ENCODE data around the gene DOK4. TPM values are rescaled to one million over a fixed set of nuclear protein-coding genes. Genes with fewer than 3 reads are reported as not detected.

Gene DOK4
- total RNA-seq: 17.6 and 23.7 TPM in 2 replicates

DNA sequence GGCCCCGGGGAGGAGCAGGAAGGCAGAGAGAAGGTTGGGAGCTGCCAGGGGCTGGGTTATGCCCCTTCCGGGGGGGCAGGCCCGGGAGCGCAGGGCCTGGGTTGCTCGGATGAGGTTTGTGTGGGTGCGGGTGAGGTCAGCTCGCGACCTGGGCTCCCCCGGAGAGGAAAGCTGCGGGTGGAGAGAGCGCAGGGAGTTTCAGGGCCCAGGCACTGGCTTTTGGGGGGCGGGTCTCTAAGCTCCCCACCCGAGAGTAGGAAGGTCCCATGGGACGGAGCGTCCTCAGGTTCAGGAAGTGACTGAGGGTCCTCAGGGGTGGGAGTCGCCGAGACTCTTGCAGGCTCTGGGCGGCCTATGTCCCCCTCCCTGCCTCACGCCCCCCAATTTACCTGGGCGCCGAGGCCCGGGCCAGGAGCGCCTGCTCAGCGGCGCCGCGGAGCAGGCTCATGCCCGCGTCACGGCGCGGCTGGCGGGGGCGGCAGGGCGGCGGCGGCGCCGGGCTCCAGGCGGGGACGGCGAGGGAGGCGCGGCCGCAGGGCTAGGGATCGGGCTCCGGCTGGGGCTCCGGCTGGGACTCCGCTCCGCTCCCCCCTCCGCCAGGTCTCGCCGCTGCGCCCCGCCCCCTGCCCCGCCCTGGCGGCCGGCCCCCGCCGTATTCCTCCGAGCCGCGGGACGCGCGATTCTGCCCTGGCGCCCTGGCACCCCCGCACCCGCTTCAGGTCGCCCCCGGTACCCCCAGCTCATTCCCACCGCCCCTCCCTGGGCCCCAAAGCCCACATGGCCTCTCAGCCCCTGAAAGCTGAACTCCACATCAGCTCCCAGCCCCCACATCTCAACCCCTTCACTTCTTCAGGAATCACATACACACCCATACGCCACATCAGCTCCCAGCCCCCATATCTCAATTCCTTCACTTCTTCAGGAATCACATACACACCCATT, at the start of gene DOK4:
TSS of gene DOK4 (minus strand) at position 578 of the 942 bp plus-strand sequence. CDS start 6,986 bp downstream, outside the sequence.
- FAIRE-seq (no peak), DNase-seq (ENCODE audit: low read depth) (peak; percentile 62)

DNA sequence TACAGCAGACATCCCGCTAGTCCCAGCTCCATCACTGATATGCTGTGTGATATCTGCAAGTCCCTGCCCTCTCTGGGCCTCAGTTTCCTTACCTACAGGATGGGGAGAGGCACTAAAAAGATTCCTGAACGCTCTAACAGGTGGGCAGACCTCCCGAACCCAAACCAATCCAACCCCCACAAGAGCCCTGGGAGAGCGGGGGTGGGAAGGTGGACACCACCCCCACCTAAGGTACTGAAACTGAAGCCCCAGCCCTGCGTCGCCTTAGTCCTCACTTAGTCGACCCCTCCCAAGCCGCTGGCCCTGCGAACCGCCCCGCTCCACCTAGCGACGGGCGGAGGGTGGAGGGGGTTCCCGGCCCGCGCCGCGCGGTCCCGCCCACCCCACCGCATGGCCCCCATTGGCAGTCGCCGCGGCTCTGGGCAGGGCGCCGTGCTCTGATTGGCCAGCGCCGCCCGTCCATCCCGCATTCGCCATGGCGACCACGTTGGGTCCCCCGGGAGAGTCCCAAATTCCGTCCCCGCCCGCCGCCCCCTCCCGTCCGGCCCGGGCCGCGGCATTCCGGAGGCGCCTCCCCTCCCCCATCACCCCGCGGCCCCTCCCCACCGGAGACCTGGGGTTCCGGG, 49.5 kb upstream of the DOK4 start:
- no peak for TF ChIP-seq CTCF (IDR thresholded peaks at IDR 0.05; ENCODE audit: insufficient read depth, low read length, severe bottlenecking)
- FAIRE-seq (no peak), DNase-seq (ENCODE audit: low read depth) (peak; percentile 74)
- Histone ChIP-seq H3K27me3 (ENCODE audit: control insufficient read depth, insufficient read depth, low read length) (no peaks in the 10 kb centered on the region), H3K36me3 (ENCODE audit: control insufficient read depth, insufficient read depth, low read length) (no peaks in the 10 kb centered on the region), H3K4me3 (ENCODE audit: low read depth, low read length) (peak overlapping the region; percentile 58)

More for the DNA sequence above, at the start of gene DOK4:
- Histone ChIP-seq H3K36me3 (ENCODE audit: control insufficient read depth, insufficient read depth, low read length) (no peaks in the 10 kb centered on the region), H3K27me3 (ENCODE audit: control insufficient read depth, insufficient read depth, low read length) (no peaks in the 10 kb centered on the region), H3K4me3 (ENCODE audit: low read depth, low read length) (peak within 1 kb of the TSS; percentile 64)
- no peak for TF ChIP-seq CTCF (IDR thresholded peaks at IDR 0.05; ENCODE audit: insufficient read depth, low read length, severe bottlenecking)

- DNase-seq (ENCODE audit: low read depth): no peak
- no peaks in the 10 kb centered on the region for H3K36me3 ChIP-seq (ENCODE audit: control insufficient read depth, insufficient read depth, low read length)
- H3K4me3 ChIP-seq (ENCODE audit: low read depth, low read length): peak overlapping the region; percentile 58
- no peaks in the 10 kb centered on the region for H3K27me3 ChIP-seq (ENCODE audit: control insufficient read depth, insufficient read depth, low read length)
- no peak for FAIRE-seq
- no peak for TF ChIP-seq CTCF (IDR thresholded peaks at IDR 0.05; ENCODE audit: insufficient read depth, low read length, severe bottlenecking)
These were observed 48.8 kb upstream of the DOK4 start for GRCh38 chr16:57534881-57535658.

GRCh38 chr16:57534337-57534880, 48.1 kb upstream of the DOK4 start:
- H3K36me3 ChIP-seq (ENCODE audit: control insufficient read depth, insufficient read depth, low read length): no peaks in the 10 kb centered on the region
- peak; percentile 50 for FAIRE-seq
- no peak overlapping the region for H3K4me3 ChIP-seq (ENCODE audit: low read depth, low read length)
- DNase-seq (ENCODE audit: low read depth): no peak
- TF ChIP-seq CTCF (IDR thresholded peaks at IDR 0.05; ENCODE audit: insufficient read depth, low read length, severe bottlenecking): no peak
- no peaks in the 10 kb centered on the region for H3K27me3 ChIP-seq (ENCODE audit: control insufficient read depth, insufficient read depth, low read length)

DNA sequence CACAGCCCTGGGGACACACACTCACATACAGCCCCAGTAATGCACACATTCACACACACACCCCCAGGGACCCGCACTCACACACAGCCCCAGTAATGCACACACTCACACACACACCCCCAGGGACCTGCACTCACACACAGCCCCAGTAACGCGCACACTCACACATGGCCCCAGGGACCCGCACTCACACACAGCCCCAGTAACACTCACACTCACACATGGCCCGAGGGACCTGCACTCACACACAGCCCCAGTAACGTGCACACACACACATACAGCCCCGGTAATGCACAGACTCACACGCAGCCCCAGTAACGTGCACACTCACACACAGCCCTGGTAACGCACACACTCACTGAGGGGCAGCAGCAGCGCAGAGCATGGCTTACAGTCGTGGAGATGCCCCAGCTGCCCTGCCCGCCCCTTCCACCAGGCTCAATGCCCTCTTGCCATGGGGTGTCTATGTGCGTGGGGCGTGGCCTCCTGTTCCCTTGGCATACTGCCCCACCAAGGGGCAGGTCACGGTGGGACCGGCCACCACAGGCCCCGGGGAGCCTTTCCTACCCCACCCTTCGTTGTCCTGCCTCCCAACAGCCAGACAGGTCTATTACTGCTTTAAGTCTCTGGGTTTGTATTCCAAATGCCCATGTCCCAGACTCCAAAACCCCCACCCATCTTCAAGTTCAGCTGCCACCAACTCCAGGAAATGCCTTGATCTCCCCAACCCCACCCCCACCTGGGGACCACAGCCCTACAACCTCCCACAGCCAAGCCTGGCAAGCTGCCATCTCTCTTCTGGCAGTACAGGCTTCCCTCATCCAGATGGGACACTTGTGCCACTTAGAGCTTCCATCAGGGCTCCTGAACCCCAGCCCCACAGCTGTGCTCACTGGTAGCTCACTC, 47.4 kb upstream of the DOK4 start:
- FAIRE-seq: peak; percentile 95
- TF ChIP-seq CTCF (IDR thresholded peaks at IDR 0.05; ENCODE audit: insufficient read depth, low read length, severe bottlenecking): no peak
- H3K36me3 ChIP-seq (ENCODE audit: control insufficient read depth, insufficient read depth, low read length): no peaks in the 10 kb centered on the region
- DNase-seq (ENCODE audit: low read depth): no peak
- H3K4me3 ChIP-seq (ENCODE audit: low read depth, low read length): no peak overlapping the region
- H3K27me3 ChIP-seq (ENCODE audit: control insufficient read depth, insufficient read depth, low read length): no peaks in the 10 kb centered on the region

All from bronchial epithelial cell (primary cell).